ENCODE data around the gene FZD10.

FZD10 gene

DNA sequence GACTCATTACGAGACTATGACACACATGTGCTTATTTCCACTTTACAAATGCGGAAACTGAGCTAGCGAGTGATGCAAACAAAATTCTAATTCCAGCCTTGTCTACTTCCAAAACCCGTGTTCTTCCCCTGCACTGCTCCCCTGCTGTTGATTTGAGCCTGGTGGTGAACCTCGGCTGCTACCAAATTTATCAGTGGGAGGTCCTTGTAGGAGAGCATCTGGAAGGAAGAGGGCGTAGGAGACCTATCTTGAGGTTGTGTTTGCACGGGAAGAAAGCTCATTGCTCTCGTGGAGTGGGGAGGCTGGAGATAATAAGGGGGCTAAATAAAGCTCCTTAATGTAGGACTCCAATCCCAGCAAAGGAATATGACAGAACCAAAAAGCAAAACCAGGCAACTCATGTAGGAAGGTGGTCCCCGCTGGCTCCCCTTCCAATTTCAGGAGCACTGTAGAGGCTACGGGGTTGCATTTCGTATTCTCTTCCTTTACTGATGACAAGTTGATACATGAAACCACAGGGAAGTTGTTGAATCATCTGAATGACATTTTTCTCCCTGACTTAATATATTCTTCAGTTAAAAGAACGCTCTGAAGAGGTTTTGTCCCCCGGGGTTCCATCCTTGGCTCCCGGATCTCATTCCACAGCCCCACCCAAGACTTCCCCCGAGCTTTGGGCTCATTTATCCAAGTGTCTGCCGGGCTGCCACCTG lies 52.6 kb downstream of the FZD10 start:
- no peak for DNase-seq
